Posterior vena cava (tissue), 2 donors: Measurements from ENCODE around the gene C3orf20. TPM values are rescaled to one million over a fixed set of nuclear protein-coding genes. Genes with fewer than 3 reads are reported as not detected.
"Not testable (repeated sequence)": the region's sequence is repeated elsewhere in the genome, so short reads cannot be mapped to it uniquely, and the experiment has no call there.

Source experiments
- DNase-seq: peaks from one replicate; pipeline ENCODE4 v3.0.0-alpha.2; 2020; ENCODE audit warnings: low spot score
- intact Hi-C, 2 donors: fragments of 100-400 bp; cut with DNase I; formaldehyde crosslinking; loops; one replicate each; pipeline versions ENCODE4 v1.14.1 to v1.14.2; 2022 to 2023
- total RNA-seq, 2 donors: library from RNA; stranded (reverse); fragmentation: NEBNext Ultra II Directional; extraction: Animal tissue kit (Norgen Biotek cat#: 25700); gene quantifications; one replicate each; pipeline ENCODE4 v1.2.1, GENCODE V29; 2021
- donor health status: DM: yes; HTN: yes; CAD: no.
- donor health status: DM: yes; HTN: yes; CAD: no.

The C3orf20 gene
- total RNA-seq, 2 donors from 2014 or later = 0.10 TPM; not detected in 1

DNA sequence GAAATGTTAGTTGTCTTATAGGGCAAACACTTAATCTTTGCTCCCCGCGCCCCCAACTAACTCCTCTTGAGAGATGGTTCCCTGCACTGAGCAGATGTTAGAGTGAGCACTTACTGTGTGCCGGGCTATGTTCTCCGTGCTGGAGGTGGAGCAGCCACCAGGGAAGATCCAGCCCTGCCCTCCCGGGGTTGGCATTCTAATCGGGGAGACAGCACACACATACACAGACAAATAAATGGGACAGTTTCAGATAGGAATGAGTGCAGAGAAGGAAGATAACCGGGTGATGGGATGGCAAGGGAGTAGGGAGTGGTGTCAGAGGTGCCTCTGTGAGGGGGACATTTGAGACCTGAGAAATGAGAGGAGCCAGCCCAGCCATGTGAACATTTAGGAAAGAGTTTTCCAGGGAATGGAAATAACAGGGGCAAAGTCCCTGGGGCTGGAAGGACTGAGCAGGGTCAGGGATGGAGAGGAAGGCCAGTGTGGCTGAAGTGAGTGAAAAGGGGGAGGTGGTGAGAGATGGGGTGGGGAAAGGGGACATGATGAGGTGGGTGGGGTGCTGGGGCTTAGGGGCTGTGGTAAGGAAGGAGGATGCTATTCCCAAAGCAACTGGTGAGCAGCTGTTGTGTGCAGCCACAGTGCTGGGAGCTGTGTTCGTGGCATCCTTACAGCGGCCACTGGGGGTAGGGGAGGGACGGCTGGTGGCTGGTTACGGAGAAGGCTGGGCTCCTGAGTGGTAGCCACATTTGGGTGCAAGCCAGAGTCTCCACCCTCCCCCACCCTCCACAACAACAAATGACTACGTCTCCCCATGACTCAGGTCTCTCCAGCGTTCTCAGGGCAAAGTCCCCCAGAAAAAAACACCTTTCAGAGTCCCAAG lies 128.4 kb downstream of the C3orf20 start:
- DNase-seq = no peak
- intact Hi-C loops = no loop called here

DNA sequence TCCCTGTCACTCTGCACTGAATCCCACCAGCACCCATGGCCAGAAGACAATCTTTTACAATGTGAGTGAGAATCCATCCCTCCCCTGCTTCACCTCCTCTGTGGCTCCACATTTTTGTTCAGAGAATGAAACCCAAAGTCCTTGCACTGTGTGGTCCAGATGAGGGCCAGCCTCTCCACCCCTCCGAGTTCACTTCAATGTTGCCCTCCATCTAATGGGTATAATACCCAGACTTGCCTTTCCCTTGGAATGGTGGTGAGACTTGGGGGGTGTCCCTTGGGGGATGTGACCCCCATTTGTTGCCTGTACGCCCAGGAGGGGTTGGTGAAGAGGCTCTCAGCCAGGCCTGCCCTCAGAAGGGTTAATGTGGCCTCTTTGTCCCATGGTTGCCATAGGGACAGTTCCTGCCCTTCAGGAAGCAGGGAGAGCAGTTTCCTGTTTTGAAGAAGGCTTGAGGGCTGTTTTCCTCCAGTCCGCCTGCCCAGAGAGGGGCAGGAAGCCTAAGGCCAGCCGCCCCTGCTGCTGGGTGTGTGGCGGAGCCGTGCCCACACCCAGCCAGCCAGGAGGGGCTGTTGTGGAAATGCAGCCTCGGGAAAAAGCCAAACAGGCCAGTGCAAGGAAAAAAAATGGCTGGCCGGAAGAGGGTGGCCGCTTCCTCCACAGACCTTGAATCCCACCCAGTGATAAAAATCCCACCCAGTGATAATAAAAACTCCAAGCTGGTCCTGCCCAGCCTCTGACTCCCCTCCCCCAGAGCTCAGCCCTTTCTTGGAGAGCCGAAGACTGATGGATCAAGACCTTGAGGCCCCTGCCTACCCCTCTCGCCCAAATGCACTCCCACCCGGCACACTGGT lies 129.3 kb downstream of the C3orf20 start:
- DNase-seq = no peak
- intact Hi-C loops = no loop called here

DNA sequence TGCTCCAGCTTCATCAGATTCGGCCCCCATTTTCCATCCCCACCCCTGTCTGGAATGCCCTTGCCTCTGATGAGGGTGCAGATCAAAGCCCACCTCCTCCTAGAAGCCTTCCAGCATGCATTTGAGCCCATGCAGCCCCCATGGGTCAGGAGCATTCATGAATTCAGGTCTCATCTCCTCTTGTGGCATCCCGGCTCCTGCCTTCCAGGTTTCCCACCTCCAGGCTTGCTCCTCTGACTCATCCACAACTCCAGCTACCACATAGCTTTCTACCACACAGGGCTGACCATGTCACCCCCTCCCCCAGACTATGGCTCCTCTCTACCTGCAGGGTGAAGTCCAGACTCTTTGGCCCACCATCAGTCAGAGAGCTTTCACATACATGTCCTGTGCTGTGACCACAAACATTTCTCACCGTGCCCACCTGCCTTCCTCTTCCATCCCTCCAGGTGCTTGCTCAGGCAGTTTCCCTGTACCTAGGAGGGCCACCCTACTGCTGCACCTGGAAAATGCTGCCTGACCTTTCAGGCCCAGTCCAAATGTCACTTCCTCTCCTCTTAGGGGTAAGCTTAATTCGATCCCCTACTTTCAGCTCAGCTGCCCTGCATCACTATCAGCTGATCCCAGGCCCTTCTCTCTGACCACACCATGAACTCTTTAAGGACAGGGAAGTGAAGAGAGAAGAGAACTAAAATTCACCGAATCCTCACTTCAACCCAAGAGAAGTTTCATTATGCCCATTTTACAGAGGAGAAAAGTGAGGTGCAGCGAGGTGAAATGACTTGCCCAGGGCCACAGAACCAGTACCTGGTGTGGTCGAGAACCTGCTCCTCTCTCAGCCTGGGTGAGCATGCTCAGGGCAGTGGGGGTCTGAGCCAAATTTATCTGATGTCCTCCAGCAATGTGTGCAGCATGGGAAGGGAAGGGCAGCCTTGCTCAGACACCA lies 130.2 kb downstream of the C3orf20 start:
- intact Hi-C loops = no loop called here

DNA sequence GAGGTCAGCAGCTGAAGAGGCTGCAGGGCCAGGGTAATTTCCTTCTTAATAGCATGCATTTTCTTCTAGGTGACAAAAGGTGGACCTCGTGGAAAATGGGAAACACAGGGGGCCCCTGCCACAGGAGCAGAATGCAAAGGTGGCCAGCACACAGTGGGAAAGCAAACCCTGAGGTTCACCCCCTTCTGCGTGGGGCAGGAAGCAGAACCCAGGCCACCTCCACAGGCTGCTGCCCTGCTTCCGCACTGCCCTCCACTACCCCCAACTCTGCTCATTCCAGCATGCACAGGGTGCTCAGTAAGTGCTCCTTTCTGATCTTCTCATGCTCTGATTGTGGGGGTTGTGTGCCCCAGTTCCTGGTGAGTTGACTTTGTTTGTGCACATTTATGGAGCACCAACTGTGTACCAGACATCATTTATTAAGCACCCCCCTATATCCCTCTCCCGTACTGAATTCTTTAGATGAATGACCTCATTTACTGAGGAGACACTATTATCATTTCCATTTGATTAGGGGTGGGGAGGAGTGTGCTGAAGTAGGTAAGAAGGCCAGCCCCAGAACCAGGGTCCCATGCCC lies 131.1 kb downstream of the C3orf20 start:
- DNase-seq = peak; percentile 60
- intact Hi-C loops = no loop called here

More for the DNA sequence above, 130.2 kb downstream of the C3orf20 start:
- DNase-seq = peak; percentile 59

DNA sequence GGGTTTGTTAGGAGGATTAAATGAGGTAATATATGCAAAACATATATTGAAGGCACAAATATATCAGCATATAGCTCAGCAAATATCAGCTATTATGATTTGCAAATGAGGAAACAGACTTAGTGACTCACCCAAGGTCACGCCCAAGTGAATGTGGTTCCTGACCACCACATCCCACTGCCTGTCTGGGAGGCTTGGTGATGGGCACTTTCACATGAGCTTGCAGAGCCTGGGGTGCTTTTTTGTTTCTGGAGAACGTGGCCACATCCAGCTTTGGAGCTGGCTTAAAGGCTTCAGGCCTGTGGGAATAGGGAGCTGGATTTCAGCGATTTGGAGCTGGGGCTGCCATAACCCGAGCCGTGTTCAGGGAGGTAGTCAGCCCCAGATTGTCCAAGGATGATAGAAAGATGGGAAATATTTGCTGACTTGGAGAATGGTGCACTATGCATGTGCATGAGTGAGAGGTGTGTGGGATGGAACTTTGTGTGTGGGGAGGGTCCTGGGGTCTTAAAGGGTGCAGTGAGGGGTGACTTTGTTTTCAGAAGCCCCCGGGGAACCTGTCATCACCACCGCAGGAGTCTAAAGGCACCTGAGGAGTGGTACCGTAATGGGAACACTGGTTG lies 131.8 kb downstream of the C3orf20 start:
- peak; percentile 66 for DNase-seq

DNA sequence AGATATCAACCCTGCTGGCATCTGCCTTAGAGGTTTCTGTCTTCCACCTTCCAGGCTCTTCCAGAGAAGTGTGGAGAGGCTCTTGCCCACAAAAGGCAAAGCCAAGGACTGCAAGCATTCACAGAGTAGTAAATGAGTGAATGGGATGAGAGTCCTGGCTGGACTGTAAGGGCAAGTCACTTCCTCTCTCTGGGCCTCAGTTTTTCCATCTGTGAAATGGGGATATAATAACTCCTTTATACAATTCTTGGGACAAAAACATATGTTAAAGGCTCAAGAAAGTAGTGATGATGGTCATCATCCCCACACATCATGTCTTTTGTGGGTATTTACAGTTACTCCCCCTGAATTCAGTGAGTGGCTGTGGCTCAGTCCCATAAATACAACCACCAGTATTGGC lies 133.1 kb downstream of the C3orf20 start:
- intact Hi-C loops = no loop called here
- no peak for DNase-seq

More for the DNA sequence above, 131.8 kb downstream of the C3orf20 start:
- intact Hi-C loops = no loop called here

DNA sequence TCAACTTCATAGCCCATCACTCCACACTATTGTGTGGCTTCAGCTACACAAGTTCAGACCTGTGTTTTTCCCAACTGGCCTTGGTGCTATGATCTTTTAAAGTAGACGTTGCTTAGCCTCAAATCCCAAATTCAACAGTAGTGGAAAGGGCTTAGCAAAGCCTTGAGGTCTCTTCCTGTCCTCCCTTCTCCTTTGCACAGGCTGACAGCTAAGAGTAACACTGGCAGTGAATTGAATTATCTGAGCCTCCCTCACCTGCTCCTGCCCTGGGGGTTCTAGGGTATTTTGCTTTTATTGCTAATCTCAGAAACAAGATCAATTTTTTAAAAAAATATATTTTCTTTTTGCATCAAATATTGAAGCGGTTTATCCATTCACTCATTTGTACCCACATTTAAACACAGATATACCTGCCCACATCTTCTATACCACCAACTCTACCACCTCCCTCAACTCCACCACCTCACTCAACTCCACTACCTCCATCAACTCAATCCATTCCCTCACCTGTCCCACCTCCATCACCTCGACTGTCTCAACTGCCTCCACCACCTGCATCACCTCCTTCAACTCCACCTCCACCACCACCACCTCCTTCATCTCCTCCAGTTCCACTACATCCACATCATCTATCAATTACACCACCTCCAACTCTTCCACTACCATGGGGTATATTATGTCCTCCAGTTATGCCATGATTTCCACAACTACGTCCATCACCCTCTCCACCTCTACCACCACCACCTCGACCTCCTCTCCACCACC lies 133.7 kb downstream of the C3orf20 start:
- DNase-seq = peak; percentile 14
- intact Hi-C loops = no loop called here

DNA sequence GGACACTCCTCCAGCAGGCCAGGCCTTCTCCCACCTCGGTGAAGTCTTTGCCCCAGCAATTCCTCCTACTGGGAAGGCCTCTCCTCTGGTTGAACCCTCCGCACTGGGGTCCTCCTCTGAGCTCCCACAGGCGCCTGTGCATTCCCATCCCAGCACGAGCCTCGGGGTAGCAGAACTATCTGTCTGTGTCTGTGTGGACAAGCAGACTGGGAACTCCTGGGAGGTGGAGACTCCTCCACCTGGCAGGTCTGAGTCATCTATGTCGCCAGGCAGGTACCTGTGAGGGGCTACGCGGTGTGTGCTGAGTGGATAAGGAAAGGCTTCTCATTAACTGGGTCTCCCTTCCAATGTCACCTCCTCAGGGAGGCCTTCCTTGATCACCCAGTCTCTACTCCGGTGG lies 134.7 kb downstream of the C3orf20 start:
- peak; percentile 55 for DNase-seq
- intact Hi-C loops = not testable (repeated sequence)

DNA sequence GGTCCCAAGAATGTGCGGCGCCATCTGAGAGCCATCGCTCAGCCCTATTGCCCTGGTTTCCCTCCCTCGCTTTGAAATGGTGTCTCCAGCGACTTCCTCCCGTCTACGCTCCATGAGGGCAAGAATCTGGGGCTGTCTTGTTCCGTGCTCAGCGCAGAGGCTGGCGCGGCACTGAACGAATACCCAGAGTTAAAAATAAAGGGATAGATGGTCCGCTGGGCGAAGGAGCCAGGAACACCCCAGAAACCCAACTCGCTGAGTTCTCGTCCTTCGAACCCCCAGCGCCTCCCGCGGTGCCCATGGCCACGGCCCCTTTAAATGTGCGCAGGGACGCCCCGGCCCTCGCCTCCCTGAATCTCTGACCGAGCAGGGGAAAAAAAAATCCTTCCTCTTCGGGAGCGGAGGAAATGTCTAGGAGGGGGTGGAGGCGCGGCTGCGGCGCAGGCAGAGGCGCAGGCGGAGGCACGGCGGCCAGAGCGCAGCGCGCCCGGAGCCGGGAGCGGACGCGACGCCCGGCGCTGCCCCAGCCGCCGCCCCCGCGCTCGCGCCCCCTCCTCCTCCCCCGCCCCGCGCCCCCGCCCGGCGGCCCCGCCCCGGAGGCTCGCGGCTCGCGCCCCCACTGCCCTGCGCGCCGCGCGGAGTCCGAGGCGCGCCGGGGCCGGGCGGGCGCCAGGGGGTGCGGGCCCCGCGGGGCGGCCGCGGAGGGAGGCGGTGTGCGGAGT lies 135.3 kb downstream of the C3orf20 start:
- intact Hi-C loops = no loop called here
- DNase-seq = peak; percentile 82

DNA sequence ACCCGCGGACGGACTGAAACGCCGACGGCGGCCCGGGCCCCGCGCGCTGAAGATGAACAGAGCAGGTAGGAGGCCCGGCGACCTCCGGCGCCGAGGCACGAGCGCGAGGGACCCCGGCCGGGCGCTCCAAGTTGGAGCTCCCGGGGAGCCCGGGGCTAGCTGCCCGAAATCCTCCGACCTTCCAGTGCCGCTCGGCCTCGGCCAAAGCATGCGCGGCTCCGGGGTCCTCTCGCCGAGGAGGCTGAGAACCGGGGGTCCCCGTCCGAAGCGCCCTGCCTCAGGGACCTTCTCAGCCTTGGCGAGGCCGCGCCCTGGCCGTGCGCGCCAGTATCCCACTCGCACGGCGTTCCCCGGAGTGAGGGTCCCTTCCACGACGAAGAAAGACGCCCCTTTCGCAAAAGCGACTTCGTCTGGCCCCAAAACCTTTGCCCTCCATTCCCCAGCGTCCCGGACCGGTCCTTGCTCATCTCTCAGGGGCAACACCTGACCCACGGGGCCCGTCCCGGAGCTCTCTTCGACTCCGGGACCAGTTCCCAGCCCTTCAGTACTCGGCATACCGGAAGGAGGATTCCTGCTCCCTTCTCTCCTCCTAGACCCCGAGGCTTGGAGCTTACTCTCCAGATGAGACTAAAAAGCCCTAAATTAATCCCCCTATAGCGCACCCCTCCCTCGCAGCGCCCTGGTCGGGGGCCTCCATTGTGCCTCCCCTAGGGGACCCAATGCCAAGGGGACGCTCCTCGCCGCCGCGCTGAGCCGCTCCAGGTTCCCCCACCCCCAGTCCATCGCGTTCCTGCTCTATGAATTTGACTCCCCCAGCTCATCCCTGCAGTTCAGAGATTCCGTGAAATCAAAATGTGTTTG lies 136.1 kb downstream of the C3orf20 start:
- DNase-seq = peak; percentile 80
- intact Hi-C loops = no loop called here

DNA sequence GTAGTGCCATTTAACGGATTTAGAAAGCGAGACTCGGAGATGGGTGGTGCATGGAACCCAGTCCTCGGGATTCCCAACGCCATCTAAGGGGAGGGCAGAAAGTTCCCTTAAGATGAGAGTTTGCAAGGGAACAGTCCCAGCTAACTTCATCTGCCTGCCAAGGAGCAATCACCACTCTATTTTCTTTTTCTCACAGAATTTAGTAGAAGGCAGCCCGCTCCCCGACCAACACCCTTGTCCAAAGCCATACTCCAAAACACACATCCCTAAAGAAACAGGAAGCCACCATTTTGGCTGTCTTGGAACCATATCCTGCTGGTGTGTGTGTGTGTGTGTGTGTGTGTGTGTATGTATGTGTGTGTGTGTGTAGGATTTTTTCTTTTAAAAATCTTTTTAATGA lies 136.7 kb downstream of the C3orf20 start:
- DNase-seq = no peak
- intact Hi-C loops = no loop called here

DNA sequence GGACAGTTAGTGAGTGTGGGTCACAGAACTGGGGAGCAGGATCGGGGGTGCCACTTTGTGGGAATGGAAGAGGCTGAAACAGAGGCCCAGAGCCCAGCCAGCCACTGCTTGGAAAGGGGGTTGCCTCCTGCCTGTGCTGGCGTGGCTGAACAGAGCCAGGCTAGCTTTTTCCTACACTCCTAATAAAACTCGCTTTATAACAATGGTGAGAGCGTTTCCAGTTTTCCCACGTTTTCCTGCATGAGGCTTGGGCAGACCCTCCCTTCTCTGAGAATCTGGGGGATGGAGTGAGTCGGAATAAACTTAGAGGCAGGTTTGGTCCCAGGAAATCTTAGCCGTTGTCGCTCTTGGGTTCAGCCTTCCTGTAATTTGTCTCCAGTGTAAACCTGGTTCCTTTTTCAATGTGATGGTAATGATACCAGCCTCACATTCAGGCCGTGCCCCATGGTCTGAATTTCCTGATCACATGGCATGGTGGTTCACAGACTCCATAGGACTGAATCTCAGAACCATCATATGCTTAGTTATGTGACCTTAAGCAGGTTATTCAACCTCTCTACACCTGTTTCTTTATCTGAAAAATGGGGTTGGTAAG lies 137.4 kb downstream of the C3orf20 start:
- intact Hi-C loops = no loop called here
- DNase-seq = no peak

DNA sequence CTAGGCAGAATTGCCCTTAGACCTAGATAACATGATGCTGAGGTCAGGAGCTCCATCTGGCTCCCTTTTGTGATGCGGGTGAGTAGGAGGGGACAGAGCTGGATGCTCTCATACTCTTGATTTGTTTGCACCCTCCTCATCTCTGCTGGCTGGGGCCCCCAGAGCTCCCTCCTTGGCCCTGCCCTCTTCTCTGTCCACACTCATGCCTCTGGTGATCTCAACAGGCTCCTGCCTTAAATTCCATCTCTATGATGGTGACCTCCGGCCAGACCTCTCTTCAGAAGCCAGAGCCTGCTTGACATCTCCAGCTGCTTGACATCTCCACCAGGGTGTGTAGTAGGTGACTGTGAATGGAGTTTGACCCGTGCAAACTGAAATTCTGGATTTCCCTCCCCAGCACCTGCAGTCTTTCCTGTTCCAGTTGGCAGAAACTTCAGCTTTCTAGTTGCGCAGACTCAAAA lies 139.5 kb downstream of the C3orf20 start:
- no peak for DNase-seq
- intact Hi-C loops = no loop called here

DNA sequence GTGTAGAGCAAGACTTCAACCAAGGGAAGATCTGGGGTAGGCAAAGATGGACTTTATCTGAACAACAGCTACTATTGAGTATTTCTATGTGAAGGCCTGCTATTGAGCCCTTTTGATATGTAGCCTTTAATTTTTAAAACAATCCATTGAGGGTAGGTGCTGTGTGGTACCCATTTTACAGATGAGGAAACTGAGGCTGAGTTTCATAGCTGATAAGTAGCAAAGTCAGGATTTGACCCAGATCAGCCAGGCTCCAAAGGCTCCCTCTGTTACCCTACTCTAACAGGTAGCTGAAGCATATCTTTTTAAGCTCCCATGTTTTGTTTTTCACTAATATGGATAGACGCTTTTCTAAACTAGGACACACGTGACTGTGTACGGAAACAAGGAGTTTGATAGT lies 141.4 kb downstream of the C3orf20 start:
- no peak for DNase-seq
- intact Hi-C loops = no loop called here

DNA sequence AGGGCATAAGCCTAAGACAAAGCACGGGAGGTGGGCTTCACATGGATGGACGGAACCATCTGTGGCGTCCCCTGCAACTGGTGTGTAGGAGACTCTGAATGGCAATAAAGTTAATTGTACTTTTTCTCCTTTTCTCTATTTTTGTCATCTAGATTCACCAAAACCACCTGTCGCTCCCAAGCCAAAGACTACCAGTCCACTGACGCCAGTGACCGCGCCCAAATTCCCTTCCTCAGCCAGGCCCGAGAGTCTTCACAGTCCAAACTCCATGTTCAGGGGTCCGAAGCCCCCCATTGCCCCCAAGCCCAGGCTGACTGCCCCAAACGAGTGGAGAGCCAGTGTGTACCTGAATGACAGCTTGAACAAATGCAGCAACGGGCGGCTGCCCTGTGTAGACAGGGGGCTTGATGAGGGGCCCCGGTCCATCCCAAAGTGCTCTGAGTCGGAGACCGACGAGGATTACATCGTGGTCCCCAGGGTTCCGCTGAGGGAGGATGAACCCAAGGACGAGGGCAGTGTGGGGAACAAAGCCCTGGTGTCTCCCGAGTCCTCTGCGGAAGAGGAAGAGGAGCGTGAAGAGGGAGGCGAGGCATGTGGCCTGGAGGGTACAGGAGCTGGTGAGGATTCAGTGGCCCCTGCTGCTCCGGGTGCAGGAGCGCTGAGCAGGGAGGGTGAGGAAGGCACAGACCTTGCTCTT lies 144.0 kb downstream of the C3orf20 start, which contains the start of gene FGD5:
TSS of gene FGD5 (plus strand) at position 159 of the 697 bp plus-strand sequence. CDS start at position 269, 110 bp downstream.
- DNase-seq = peak; percentile 61
- intact Hi-C loops = no loop called here
